Measurements from ENCODE around the gene PNPT1.
"Not testable (repeated sequence)": the region's sequence is repeated elsewhere in the genome, so short reads cannot be mapped to it uniquely, and the experiment has no call there.

PNPT1 gene

GRCh38 chr2:55693181-55694125, at the start of gene PNPT1:
Gene PNPT1 (minus strand): TSS chr2:55693844. CDS start chr2:55693823, 21 bp downstream.
- peak; percentile 97 for DNase-seq

DNA sequence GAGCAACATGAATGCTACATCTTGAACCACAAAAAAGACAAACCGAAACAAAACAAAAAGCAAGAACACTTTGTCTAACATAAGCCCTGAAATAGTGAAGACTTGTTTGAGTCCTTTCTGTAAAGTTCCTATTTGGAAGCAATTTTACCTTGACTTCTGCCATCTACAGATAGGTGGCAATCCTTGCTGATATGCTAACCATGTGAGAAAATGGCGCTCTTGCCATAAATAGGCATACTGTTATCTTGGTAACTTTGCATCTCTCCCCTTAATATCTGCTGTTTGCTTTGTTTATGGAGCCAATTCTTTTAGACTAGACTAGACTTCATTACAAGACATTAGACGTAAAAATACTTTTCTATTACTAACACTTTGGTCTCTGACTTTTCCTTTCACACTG, 49.4 kb upstream of the PNPT1 start:
- DNase-seq: no peak

DNA sequence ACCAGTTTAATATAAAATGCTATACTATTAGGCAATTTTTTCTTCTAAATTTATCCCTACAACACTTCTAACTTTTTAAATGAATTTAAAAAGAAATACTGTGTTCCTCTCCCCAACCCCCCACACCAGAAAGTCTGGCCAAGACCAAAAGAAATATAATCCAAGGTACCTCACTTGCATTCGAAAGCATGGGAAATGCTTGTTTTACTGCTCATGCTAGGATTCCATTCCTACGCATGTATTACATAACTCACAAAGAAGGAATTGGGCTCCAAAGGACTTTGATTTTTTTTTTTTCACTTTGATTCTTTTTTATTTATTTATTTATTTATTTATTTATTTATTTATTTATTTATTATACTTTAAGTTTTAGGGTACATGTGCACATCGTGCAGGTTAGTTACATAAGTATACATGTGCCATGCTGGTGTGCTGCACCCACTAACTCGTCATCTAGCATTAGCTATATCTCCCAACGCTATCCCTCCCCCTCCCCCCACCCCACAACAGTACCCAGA, 42.4 kb upstream of the PNPT1 start:
- not testable (repeated sequence) for DNase-seq

DNA sequence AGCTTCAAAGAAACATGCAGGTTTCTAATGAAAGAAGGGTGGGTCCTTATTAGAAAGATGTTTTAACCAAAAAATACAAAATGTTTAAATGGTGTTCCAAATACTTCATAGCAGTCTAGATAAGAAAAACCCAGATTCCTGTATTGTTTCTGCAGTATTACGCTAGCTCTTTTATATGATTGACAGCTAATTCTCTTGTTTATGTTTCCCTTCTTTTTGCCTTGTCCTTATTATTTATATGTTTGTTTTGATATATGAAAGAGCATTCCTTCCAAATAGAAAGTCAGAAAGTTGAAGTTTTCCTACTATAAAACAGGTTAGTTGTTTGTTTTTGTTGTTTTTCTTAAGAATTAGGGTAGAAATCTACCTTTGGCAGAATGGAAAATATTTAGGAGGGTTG, 41.1 kb upstream of the PNPT1 start:
- no peak for DNase-seq

DNA sequence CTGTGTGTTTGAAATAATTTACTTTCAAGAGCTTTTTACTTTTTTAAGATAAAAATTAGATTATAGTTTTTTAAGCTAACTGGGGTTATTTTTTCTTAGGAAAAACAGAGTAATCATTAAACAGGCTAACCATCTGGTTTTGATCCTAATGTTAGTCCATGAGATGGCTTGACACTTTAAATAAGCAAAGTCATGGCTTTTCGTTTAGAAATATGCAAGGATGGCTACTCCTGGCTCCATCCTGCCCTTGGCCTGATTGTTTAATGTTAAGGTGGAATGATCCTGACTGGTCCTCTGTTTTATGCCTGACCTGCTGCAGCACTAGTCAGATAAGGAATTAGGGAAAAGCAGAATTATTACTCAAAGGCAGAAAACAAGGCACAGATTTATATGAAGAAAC, 39.7 kb upstream of the PNPT1 start:
- no peak for DNase-seq

- DNase-seq: no peak
Observed at GRCh38 chr2:55732854-55733253, 39.2 kb upstream of the PNPT1 start.

- no peak for DNase-seq
Observed at GRCh38 chr2:55729136-55729685, 35.6 kb upstream of the PNPT1 start.

DNA sequence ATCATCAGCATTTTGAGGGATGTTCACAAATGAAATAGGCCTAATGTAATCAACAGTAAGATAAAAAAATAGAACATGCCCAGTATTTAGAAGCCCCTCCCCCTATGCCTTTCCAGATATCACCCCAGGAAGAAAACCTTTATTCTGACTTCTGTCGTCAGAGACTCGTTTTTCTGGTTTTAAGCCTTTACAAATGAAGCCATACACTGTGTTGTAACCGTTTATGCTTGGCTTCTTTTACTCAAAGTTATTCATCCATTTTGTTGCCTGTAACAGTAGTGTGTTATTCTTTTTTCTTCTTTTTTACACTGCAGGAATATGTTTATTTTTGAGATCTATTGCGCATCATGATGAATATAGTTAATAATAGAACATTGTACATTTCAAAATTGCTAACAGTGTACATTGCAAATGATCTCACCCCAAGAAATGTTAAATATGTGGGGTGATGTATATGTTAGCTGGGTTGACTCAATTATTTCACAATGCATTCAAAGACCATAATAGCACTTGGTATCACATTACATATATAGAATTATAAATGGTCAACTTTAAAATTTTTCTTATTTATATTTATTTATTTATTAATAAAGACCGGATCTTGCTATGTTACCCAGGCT, 28.1 kb upstream of the PNPT1 start:
- DNase-seq: no peak

DNA sequence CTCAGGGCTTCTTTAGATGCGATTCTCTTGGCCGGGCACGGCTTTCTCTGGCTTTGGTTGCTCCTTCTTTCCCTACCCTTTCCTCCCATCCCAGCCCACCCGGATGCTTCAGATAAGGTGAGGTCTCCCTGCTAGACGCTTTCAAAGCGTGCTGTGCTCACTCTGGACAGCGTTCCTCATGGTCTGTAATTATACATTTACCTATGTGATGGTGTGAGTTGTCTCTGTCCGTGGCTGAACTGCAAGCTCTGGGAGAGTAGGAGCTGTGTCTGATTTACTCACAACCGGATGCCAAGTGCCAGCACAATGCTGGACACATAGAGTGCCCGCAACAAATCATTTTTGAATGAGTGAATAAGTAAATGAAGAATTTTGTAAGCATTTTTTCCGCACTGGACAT, 26.8 kb upstream of the PNPT1 start:
- no peak for DNase-seq

DNA sequence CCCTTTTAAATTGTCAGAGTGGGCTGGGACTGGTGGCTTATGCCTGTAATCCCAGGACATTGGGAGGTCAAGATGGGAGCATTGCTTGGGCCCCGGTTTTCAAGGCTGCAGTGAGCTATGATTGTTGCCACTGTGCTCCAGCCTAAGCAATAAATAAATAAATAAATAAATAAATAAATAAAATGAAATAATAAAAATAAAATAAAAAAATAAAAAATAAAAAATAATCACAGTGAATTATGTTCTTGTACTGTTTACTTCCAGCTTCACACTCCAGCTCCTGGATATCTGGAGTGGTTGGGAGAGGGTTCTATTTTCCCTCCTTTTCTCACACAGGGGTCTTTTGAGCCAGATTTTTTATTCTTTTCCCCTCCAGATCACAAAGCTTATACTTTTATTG, 26.2 kb upstream of the PNPT1 start:
- DNase-seq: no peak

GRCh38 chr2:55718165-55719008, 24.7 kb upstream of the PNPT1 start:
- peak; percentile 57 for DNase-seq

GRCh38 chr2:55715626-55716025, 22.0 kb upstream of the PNPT1 start:
- DNase-seq: no peak

DNA sequence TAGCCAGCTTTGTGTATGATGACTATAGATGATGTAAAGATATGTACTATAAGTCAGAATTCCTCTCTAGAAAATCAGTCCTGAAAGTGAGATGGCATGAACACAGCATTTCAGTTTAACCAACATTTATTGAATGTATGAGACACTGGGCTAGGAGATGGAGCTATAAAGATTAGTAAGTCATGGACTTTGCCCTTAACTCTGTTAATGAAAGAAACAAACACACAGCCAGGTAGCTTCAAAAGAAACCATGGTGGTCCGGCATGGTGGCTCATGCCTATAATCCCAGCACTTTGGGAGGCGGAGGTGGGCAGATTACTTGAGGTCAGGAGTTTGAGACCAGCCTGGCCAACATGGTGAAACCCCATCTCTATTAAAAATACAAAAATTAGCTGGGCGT, 21.5 kb upstream of the PNPT1 start:
- DNase-seq: not testable (repeated sequence)

- no peak for DNase-seq
Observed at GRCh38 chr2:55712477-55713060, 18.9 kb upstream of the PNPT1 start.

GRCh38 chr2:55710025-55710424, 16.4 kb upstream of the PNPT1 start:
- no peak for DNase-seq

GRCh38 chr2:55707751-55708150, 14.1 kb upstream of the PNPT1 start:
- DNase-seq: no peak

GRCh38 chr2:55706258-55706657, 12.6 kb upstream of the PNPT1 start:
- not testable (repeated sequence) for DNase-seq

DNA sequence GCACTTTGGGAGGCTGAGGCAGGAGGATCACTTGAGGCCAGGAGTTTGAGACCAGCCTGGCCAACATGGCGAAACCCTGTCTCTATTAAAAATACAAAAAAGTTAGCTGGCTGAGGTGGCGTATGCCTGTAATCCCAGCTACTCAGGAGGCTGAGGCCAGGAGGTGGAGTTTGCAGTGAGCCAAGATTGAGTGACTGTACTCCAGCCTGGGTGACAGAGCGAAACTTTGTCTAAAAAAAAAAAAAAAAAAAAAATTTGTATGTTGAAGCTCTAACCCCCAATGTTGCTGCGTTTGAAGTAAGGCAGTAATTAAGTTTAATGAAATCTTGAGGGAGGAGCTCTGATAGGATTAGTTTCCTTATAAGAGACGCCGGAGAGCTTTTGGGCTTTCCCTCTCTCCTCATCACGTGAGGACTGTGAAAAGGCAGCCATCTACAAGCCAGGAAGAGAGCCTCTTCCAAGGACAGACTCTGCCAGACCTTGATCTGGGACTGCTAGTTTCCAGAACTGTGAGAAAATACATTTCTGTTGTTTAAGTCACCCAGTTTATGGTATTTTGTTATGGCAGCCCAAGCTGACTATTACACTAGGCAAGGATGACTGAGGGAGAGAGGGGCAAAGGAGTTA, 11.5 kb upstream of the PNPT1 start:
- no peak for DNase-seq

- DNase-seq: no peak
Observed at GRCh38 chr2:55703350-55703749, 9.7 kb upstream of the PNPT1 start.

GRCh38 chr2:55692740-55693139, 904 bp downstream of the PNPT1 start:
- not testable (repeated sequence) for DNase-seq

- no peak for DNase-seq
Observed at GRCh38 chr2:55672630-55673029, 21.0 kb downstream of the PNPT1 start.

GRCh38 chr2:55668956-55669355, 24.7 kb downstream of the PNPT1 start:
- no peak for DNase-seq
